H1 (cell line): ENCODE results near the gene DYRK2. TPM values are rescaled to one million over a fixed set of nuclear protein-coding genes. Genes with fewer than 3 reads are reported as not detected.

Experiments used
- CTCF ChIA-PET: fragments of 300-600 bp; sonication (Branson Sonifier 250); formaldehyde crosslinking; loops from one replicate; lab custom pipeline; 2021; ENCODE audit not compliant: partially characterized antibody; lab: Charles Lee
- POLR2A ChIA-PET: fragments of 300-600 bp; sonication (Branson Sonifier 250); formaldehyde crosslinking; loops from one replicate; lab custom pipeline; 2021; ENCODE audit warnings: inconsistent platforms; ENCODE audit not compliant: partially characterized antibody; lab: Charles Lee
- DNase-seq, 2 experiments: peaks; one replicate each; pipeline versions ENCODE4 v3.0.0 to v3.0.0-alpha.2; 2010 to 2022; ENCODE audit warnings: low spot score in 2 of 2, low read depth in 1 of 2, mixed read lengths in 1 of 2
- FAIRE-seq: peaks from 2 replicates; lab custom pipeline; 2011; peaks lifted over from hg19 to GRCh38; lab: Jason Lieb, UNC
- H2AFZ ChIP-seq: 2 replicates; pipeline ENCODE4 v1.8.1; 2012; ENCODE audit warnings: low read length, inconsistent platforms
- H2AK5ac ChIP-seq: 2 replicates; pipeline ENCODE4 v1.6.1; 2013; ENCODE audit warnings: low read depth, low read length
- H2BK120ac ChIP-seq: replicated peaks from 2 replicates; pipeline ENCODE3; 2013; ENCODE audit warnings: low read depth, low read length, inconsistent platforms
- H2BK12ac ChIP-seq: 2 replicates; pipeline ENCODE4 v1.6.1; 2013; ENCODE audit warnings: low read depth, low read length
- H2BK15ac ChIP-seq: 2 replicates; pipeline ENCODE4 v1.6.1; 2013; ENCODE audit warnings: low read length
- H2BK20ac ChIP-seq: 2 replicates; pipeline ENCODE4 v1.6.1; 2013; ENCODE audit warnings: low read length
- H2BK5ac ChIP-seq: 2 replicates; pipeline ENCODE4 v1.6.1; 2013; ENCODE audit warnings: low read depth, low read length
- H3K14ac ChIP-seq: 2 replicates; pipeline ENCODE4 v1.6.1; 2013; ENCODE audit warnings: inconsistent platforms; ENCODE audit not compliant: insufficient read length
- H3K18ac ChIP-seq: 2 replicates; pipeline ENCODE4 v1.6.1; 2013; ENCODE audit warnings: low read length; ENCODE audit errors: extremely low read depth
- H3K23ac ChIP-seq: 2 replicates; pipeline ENCODE4 v1.6.1; 2013; ENCODE audit warnings: inconsistent platforms; ENCODE audit not compliant: insufficient read length
- H3K23me2 ChIP-seq: 2 replicates; pipeline ENCODE4 v1.6.1; 2013; ENCODE audit warnings: low read depth, low read length
- H3K27ac ChIP-seq: 2 replicates; pipeline ENCODE4 v1.6.1; 2011; ENCODE audit warnings: low read depth, low read length, inconsistent platforms
- H3K27me3 ChIP-seq, 4 experiments: replicated peaks in 1 of 4; 1 replicate in 1 of 4; 2 replicates in 3 of 4; pipeline versions ENCODE4 v1.6.1 to v1.8.1; 2011 to 2013; ENCODE audit warnings: low read length in 3 of 4, mild to moderate bottlenecking in 3 of 4, inconsistent platforms in 2 of 4, mixed read lengths in 2 of 4, moderate library complexity in 1 of 4; ENCODE audit not compliant: control insufficient read depth in 3 of 4, insufficient read depth in 3 of 4; ENCODE audit errors: extremely low read depth in 1 of 4
- H3K36me3 ChIP-seq, 4 experiments: 2 replicates each; pipeline versions ENCODE4 v1.6.1 to v1.8.1; 2011 to 2013; ENCODE audit warnings: mild to moderate bottlenecking in 4 of 4, low read length in 3 of 4, moderate library complexity in 2 of 4, control low read depth in 1 of 4, inconsistent platforms in 1 of 4; ENCODE audit not compliant: insufficient read depth in 4 of 4, control insufficient read depth in 2 of 4
- H3K4ac ChIP-seq: replicated peaks from 2 replicates; pipeline ENCODE3; 2013; ENCODE audit warnings: low read length, low read depth, mixed read lengths, inconsistent platforms; ENCODE audit not compliant: insufficient read length
- H3K4me1 ChIP-seq, 4 experiments: replicated peaks in 1 of 4; 1 replicate in 1 of 4; 2 replicates in 3 of 4; pipeline versions ENCODE4 v1.6.1 to v1.8.1; 2011 to 2013; ENCODE audit warnings: low read length in 3 of 4, inconsistent platforms in 2 of 4, mixed read lengths in 1 of 4; ENCODE audit not compliant: insufficient read depth in 4 of 4, control insufficient read depth in 3 of 4
- H3K4me2 ChIP-seq, 2 experiments: 2 replicates each; pipeline versions ENCODE4 v1.6.1 to v1.8.1; 2011 to 2013; ENCODE audit warnings: low read depth in 2 of 2, low read length in 2 of 2, control low read depth in 1 of 2, inconsistent platforms in 1 of 2, mild to moderate bottlenecking in 1 of 2; ENCODE audit not compliant: insufficient read depth in 1 of 2
- H3K4me3 ChIP-seq, 4 experiments: fragments of 200-600, 300-600 bp in 1 of 4; sonication (generic), shearing (Covaris generic), sonication (Bioruptor Twin) in 1 of 4; 2 replicates each; pipeline versions ENCODE4 v1.5.1 to v1.8.1; 2011 to 2016; ENCODE audit warnings: low read length in 4 of 4, low read depth in 3 of 4, control low read depth in 2 of 4, inconsistent platforms in 2 of 4, mild to moderate bottlenecking in 2 of 4, mixed read lengths in 1 of 4, moderate library complexity in 1 of 4; ENCODE audit not compliant: insufficient read depth in 2 of 4; ENCODE audit errors: extremely low read depth in 1 of 4
- H3K56ac ChIP-seq: replicated peaks from 2 replicates; pipeline ENCODE3; 2013; ENCODE audit warnings: low read depth, mild to moderate bottlenecking, mixed read lengths, low read length, inconsistent platforms; ENCODE audit not compliant: insufficient read length
- H3K79me1 ChIP-seq: 2 replicates; pipeline ENCODE4 v1.6.1; 2013; ENCODE audit warnings: low read depth, low read length, control low read depth
- H3K79me2 ChIP-seq, 2 experiments: 2 replicates each; pipeline versions ENCODE4 v1.6.1 to v1.8.1; 2012 to 2013; ENCODE audit warnings: low read length in 2 of 2, mild to moderate bottlenecking in 2 of 2, inconsistent platforms in 1 of 2; ENCODE audit not compliant: insufficient read depth in 2 of 2, control insufficient read depth in 1 of 2
- H3K9ac ChIP-seq, 4 experiments: replicated peaks in 1 of 4; 1 replicate in 1 of 4; 2 replicates in 3 of 4; pipeline versions ENCODE4 v1.6.1 to v1.8.1; 2011 to 2013; ENCODE audit warnings: low read depth in 3 of 4, low read length in 3 of 4, control low read depth in 2 of 4, mild to moderate bottlenecking in 2 of 4, moderate library complexity in 2 of 4, inconsistent platforms in 1 of 4; ENCODE audit errors: extremely low read depth in 1 of 4
- H3K9me3 ChIP-seq, 2 experiments: 2 replicates each; pipeline versions ENCODE4 v1.6.1 to v1.8.1; 2012 to 2013; ENCODE audit warnings: mild to moderate bottlenecking in 2 of 2, moderate library complexity in 2 of 2, control low read depth in 1 of 2, inconsistent platforms in 1 of 2, low read depth in 1 of 2, low read length in 1 of 2, mixed read lengths in 1 of 2; ENCODE audit not compliant: insufficient read depth in 2 of 2
- H4K20me1 ChIP-seq, 2 experiments: replicated peaks in 1 of 2; 2 replicates each; pipeline versions ENCODE3 to v1.8.1; 2011 to 2013; ENCODE audit warnings: inconsistent platforms in 2 of 2, low read length in 2 of 2, mild to moderate bottlenecking in 1 of 2; ENCODE audit not compliant: insufficient read depth in 2 of 2, control insufficient read depth in 1 of 2
- H4K5ac ChIP-seq: 2 replicates; pipeline ENCODE4 v1.6.1; 2013; ENCODE audit warnings: low read length, low read depth, mixed read lengths, inconsistent platforms; ENCODE audit not compliant: insufficient read length
- H4K8ac ChIP-seq: 2 replicates; pipeline ENCODE4 v1.8.0; 2013; ENCODE audit warnings: mild to moderate bottlenecking, moderate library complexity, low read length, inconsistent platforms; ENCODE audit not compliant: insufficient read depth; ENCODE audit errors: extremely low read depth
- H4K91ac ChIP-seq: replicated peaks from 2 replicates; pipeline ENCODE3; 2013; ENCODE audit warnings: low read length, mixed read lengths, inconsistent platforms; ENCODE audit not compliant: insufficient read length
- WGBS, 2 experiments: shearing (Covaris generic) in 1 of 2; methylation state at CpG; one replicate each; pipeline versions ENCODE4 v1.1.6 to v1.1.7; 2013 to 2015; ENCODE audit warnings: low lambda C conversion rate in 2 of 2, mixed read lengths in 2 of 2, inconsistent platforms in 1 of 2, low coverage in 1 of 2, missing lambda C conversion rate in 1 of 2; ENCODE audit not compliant: insufficient replicate concordance in 2 of 2, insufficient coverage in 1 of 2, insufficient read length in 1 of 2; ENCODE audit errors: extremely low coverage in 1 of 2, missing lambda C conversion rate in 1 of 2; 5-methylcytosine and 5-hydroxymethylcytosine counted together
- polyA plus RNA-seq, 7 experiments: library from polyadenylated mRNA; depleted of rRNA in 3 of 7; stranded (reverse) in 5 of 7; unstranded in 2 of 7; fragments of >200 nt in 5 of 7; fragments of 200-250 nt in 2 of 7; gene quantifications; 1 replicate in 5 of 7; 2 replicates in 1 of 7; 4 replicates in 1 of 7; pipeline versions ENCODE4 v1.2.1 to v1.2.3, GENCODE V29; 2011 to 2013; ENCODE audit warnings: missing spikeins in 2 of 7, mixed read lengths in 2 of 7
- total RNA-seq: library from RNA; stranded (reverse); fragmentation: NEBNext Ultra II Directional; extraction: Animal tissue kit (Norgen Biotek cat#: 25700); gene quantifications from 2 replicates; pipeline ENCODE4 v1.2.1, GENCODE V29; 2021
- TF ChIP-seq, protein P1 (sequence below): IDR thresholded peaks from 2 replicates; pipeline ENCODE4 v1.6.1; 2012; ENCODE audit warnings: inconsistent platforms

Gene DYRK2
- total and polyA plus RNA-seq, 2 of the 8 experiments (the other 6 are each of a cell fraction or from before 2014, with no cell fraction given), result 11.2 to 31.6 TPM

DNA sequence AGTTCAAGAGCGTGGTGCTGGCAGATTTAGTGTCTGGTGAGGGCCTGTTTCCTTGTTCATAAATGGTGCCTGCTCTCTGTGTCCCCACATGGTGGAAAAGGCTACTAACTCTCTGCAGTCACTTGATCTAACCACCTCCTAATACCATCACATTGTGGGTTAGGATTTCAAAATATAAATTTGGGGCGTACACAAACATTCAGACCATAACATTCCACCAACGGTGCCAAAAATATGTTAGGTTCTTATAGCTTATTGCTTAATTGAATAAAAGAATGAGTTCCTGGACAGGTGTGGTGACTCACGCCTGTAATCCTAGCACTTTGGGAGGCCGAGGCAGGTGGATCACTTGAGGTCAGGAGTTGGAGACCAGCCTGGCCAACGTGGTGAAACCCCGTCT is 3.4 kb upstream of the DYRK2 start:
- Histone ChIP-seq H3K23ac (no peak overlapping the region), H2BK5ac (no peak overlapping the region), H3K23me2 (peaks cover 5% of the 10 kb centered on the region), H2AK5ac (no peak overlapping the region), H2BK20ac (no peak overlapping the region), H4K5ac (no peak overlapping the region), H3K14ac (no peak overlapping the region), H3K4me2 (no peak overlapping the region), H3K4ac (no peak overlapping the region), H3K79me1 (no peaks in the 10 kb centered on the region; the same call in 1 of the 2 replicates), H4K8ac (no peak overlapping the region), H3K27me3 (no peaks in the 10 kb centered on the region; a peak in 1 of 7 replicates), H4K91ac (no peak overlapping the region), H3K9me3 (no peaks in the 10 kb centered on the region), H3K36me3 (no peaks in the 10 kb centered on the region), H3K18ac (no peak overlapping the region), H3K79me2 (peaks cover 7 to 10% of the 10 kb centered on the region in 2 experiments), H3K56ac (no peak overlapping the region), H2BK12ac (no peak overlapping the region), H3K4me1 (peaks cover 0 to 6% (median 3%) of the 10 kb centered on the region in 4 experiments; a peak in 4 of 7 replicates), H2BK120ac (no peak overlapping the region), H2AFZ (no peak overlapping the region), H2BK15ac (no peak overlapping the region), H4K20me1 (no peaks in the 10 kb centered on the region), H3K4me3 (no peak overlapping the region), H3K9ac (no peak overlapping the region), H3K27ac (no peak overlapping the region)
- FAIRE-seq (no peak), DNase-seq (no peak)
- CTCF ChIA-PET, result interaction anchor here (0.6 to 1.3 kb wide), 2 partner anchors 285 to 392 kb away, joined by 3 to 4 read pairs; no protein-coding TSS in a partner anchor
- WGBS, 2 experiments, result 84% methylated on average over 7 of the region's 7 CpGs; no CpG with 5 or more reads in 1 of the 2 experiments
- TF ChIP-seq, protein P1, sequence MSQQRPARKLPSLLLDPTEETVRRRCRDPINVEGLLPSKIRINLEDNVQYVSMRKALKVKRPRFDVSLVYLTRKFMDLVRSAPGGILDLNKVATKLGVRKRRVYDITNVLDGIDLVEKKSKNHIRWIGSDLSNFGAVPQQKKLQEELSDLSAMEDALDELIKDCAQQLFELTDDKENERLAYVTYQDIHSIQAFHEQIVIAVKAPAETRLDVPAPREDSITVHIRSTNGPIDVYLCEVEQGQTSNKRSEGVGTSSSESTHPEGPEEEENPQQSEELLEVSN, result no peak
- POLR2A ChIA-PET, result no interaction called here
